OCI-LY7 (cell line): ENCODE data around the gene RRP1B.

Experiments
- CTCF ChIP-seq: fragments of 200-600 bp; sonication (generic); conservative IDR thresholded peaks from 2 replicates; pipeline ENCODE4 v1.5.1; 2014; ENCODE audit warnings: mild to moderate bottlenecking, antibody characterized with exemption, low read length, moderate library complexity, mixed read lengths
- EZH2phosphoT487 ChIP-seq: fragments of 200-600 bp; sonication (generic); IDR thresholded peaks from 2 replicates; pipeline ENCODE4 v1.6.1; 2018; ENCODE audit warnings: low read depth, borderline replicate concordance, mild to moderate bottlenecking, mixed run types, antibody characterized with exemption, low read length, moderate library complexity, mixed read lengths

- no peak for TF ChIP-seq CTCF
- TF ChIP-seq EZH2phosphoT487: no peak
Measured at GRCh38 chr21:43734131-43734927, 75.0 kb downstream of the RRP1B start.
